Measurements from ENCODE around the gene MAP3K12.
"Not testable (repeated sequence)": the region's sequence is repeated elsewhere in the genome, so short reads cannot be mapped to it uniquely, and the experiment has no call there.

The MAP3K12 gene

GRCh38 chr12:53499266-53500141 is at the start of gene MAP3K12:
TSS of gene MAP3K12 (minus strand) at chr12:53499458. CDS start at chr12:53487391, 12,067 bp downstream.
- Histone ChIP-seq H3K27ac (peak within 1 kb of the TSS; percentile 96 to 98), H3K4me3 (peak within 1 kb of the TSS; percentile 70 to 76), H3K27me3 (no peaks in the 10 kb centered on the region), H3K9me3 (no peaks in the 10 kb centered on the region), H3K4me1 (peaks cover 0 to 43% (median 35%) of the 10 kb centered on the region in 4 donors), H3K36me3 (peaks cover 0 to 10% (median 0%) of the 10 kb centered on the region in 3 donors)
- intact Hi-C loops (cut with DNase I; ENCODE audit: low total_unique reads), result loop anchor here (2.0 kb wide), 1 partner anchor 47 kb away; the partner anchor contains the start of gene PCBP2
- TF ChIP-seq, protein P1, sequence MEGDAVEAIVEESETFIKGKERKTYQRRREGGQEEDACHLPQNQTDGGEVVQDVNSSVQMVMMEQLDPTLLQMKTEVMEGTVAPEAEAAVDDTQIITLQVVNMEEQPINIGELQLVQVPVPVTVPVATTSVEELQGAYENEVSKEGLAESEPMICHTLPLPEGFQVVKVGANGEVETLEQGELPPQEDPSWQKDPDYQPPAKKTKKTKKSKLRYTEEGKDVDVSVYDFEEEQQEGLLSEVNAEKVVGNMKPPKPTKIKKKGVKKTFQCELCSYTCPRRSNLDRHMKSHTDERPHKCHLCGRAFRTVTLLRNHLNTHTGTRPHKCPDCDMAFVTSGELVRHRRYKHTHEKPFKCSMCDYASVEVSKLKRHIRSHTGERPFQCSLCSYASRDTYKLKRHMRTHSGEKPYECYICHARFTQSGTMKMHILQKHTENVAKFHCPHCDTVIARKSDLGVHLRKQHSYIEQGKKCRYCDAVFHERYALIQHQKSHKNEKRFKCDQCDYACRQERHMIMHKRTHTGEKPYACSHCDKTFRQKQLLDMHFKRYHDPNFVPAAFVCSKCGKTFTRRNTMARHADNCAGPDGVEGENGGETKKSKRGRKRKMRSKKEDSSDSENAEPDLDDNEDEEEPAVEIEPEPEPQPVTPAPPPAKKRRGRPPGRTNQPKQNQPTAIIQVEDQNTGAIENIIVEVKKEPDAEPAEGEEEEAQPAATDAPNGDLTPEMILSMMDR (IDR thresholded peaks at IDR 0.05), result peak in 1 of 2 experiments; percentile 5
- peak; percentile 80 to 90 for DNase-seq

- not testable (repeated sequence) for DNase-seq, H3K27ac ChIP-seq, H3K27me3 ChIP-seq, H3K4me3 ChIP-seq, H3K9me3 ChIP-seq
- H3K36me3 ChIP-seq, result peaks cover 16 to 45% (median 35%) of the 10 kb centered on the region in 3 donors
- peaks cover 0 to 19% (median 5%) of the 10 kb centered on the region in 4 donors for H3K4me1 ChIP-seq
- intact Hi-C loops (cut with DNase I; ENCODE audit: low total_unique reads), result loop anchor here (10.0 kb wide), 1 partner anchor 76 kb away; the partner anchor contains the start of gene ATF7
These were observed 49.1 kb upstream of the MAP3K12 start for GRCh38 chr12:53548354-53548753.

DNA sequence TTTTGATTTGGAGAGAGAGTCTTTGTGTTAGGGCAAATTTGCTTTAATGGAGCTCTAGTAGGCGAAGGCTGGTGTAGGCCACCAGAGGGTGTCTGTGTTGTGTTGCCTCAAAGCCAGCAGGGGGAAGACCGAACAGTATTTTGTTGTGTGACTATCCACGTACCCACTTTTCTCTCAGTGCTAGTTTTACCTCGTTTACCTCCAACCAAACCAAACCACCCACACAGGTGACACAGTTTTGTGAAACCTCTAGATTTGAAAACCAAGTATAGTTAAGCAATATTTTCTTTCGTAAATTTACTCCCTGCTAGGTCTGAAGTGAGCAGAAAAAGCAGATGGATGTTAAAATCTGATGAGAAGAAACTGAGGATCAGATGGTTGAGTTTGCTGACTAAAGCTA is 44.3 kb upstream of the MAP3K12 start:
- H3K36me3 ChIP-seq, result peaks cover 18 to 55% (median 52%) of the 10 kb centered on the region in 3 donors
- H3K4me1 ChIP-seq, result peaks cover 0 to 19% (median 5%) of the 10 kb centered on the region in 4 donors
- intact Hi-C loops (cut with DNase I; ENCODE audit: low total_unique reads), result loop anchor here (5.0 to 10.0 kb wide), 3 partner anchors 81 to 204 kb away; partner anchors contain the start of genes ATF7 and ATP5MC2
- no peaks in the 10 kb centered on the region for H3K27me3 ChIP-seq
- peak overlapping the region; percentile 57 to 63 for H3K27ac ChIP-seq
- no peaks in the 10 kb centered on the region for H3K9me3 ChIP-seq
- no peak overlapping the region for H3K4me3 ChIP-seq
- peak; percentile 61 to 76 for DNase-seq
- TF ChIP-seq, protein P1 (IDR thresholded peaks at IDR 0.05), result peak; percentile 80 to 96

DNA sequence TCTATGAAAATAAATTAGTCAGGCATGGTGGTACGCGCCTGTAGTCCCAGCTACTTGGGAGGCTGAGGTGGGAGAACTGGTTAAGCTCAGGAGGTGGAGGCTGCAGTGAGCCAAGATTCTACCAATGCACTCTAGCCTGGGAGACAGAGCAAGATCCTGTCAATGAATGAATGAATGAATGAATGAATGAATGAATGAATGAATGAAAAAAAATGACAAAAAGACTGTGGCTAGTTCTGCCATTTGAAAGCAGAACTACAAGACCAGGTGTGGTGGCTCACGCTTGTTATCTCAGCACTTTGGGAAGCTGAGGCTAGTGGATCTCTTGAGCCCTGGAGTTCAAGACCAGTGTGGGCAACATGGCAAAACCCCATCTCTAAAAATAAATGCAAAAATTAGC is 40.3 kb upstream of the MAP3K12 start:
- DNase-seq, result no peak
- TF ChIP-seq, protein P1 (IDR thresholded peaks at IDR 0.05), result no peak
- H3K27ac ChIP-seq, result no peak overlapping the region
- H3K4me1 ChIP-seq, result peaks cover 0 to 10% (median 3%) of the 10 kb centered on the region in 4 donors
- no peaks in the 10 kb centered on the region for H3K27me3 ChIP-seq
- intact Hi-C loops (cut with DNase I; ENCODE audit: low total_unique reads), result no loop called here
- H3K36me3 ChIP-seq, result peaks cover 48 to 82% (median 79%) of the 10 kb centered on the region in 3 donors
- no peaks in the 10 kb centered on the region for H3K9me3 ChIP-seq
- no peak overlapping the region for H3K4me3 ChIP-seq

- Histone ChIP-seq H3K27me3 (no peaks in the 10 kb centered on the region), H3K4me3 (no peak overlapping the region), H3K4me1 (no peaks in the 10 kb centered on the region), H3K27ac (no peak overlapping the region), H3K36me3 (peaks cover 61 to 93% (median 92%) of the 10 kb centered on the region in 3 donors), H3K9me3 (no peaks in the 10 kb centered on the region)
- TF ChIP-seq, protein P1 (IDR thresholded peaks at IDR 0.05), result no peak
- peak in 1 of 2 donors; percentile 30 for DNase-seq
- intact Hi-C loops (cut with DNase I; ENCODE audit: low total_unique reads), result no loop called here
These were observed 39.0 kb upstream of the MAP3K12 start for GRCh38 chr12:53538209-53538689.

DNA sequence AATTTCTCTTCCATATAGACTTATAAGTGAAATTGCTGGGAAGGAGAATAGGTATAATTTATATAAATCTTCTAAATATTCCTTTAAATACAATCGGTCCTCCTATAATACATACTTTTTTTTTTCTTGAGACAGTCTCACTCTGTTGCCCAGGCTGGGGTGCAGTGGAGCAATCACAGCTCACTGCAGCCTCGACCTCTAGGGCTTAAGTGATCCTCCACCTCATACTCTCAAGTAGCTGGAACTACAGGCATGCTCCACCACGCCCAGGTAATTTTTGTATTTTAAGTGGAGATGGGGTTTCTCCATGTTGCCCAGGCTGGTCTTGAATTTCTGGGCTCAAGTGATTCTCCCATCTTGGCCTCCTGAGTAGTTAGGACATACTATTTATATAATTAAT is 37.7 kb upstream of the MAP3K12 start:
- Histone ChIP-seq H3K9me3 (no peaks in the 10 kb centered on the region), H3K27ac (no peak overlapping the region), H3K36me3 (peaks cover 63 to 94% (median 94%) of the 10 kb centered on the region in 3 donors), H3K4me1 (no peaks in the 10 kb centered on the region), H3K27me3 (no peaks in the 10 kb centered on the region), H3K4me3 (no peak overlapping the region)
- DNase-seq, result no peak
- intact Hi-C loops (cut with DNase I; ENCODE audit: low total_unique reads), result no loop called here
- TF ChIP-seq, protein P1 (IDR thresholded peaks at IDR 0.05), result no peak

All from tibial artery (tissue), 4 donors.